Esophagus (tissue), 2 donors: ENCODE measurements around the gene STRN4. TPM values are rescaled to one million over a fixed set of nuclear protein-coding genes. Genes with fewer than 3 reads are reported as not detected.

Source experiments
- H3K27ac ChIP-seq, 2 donors: one replicate each; pipeline ENCODE4 v1.5.1; 2013; ENCODE audit warnings: low read depth in 2 of 2, mild to moderate bottlenecking in 2 of 2, inconsistent platforms in 1 of 2, low read length in 1 of 2, moderate library complexity in 1 of 2
- H3K27me3 ChIP-seq, 2 donors: one replicate each; pipeline ENCODE4 v1.6.1; 2013; ENCODE audit warnings: low read length in 2 of 2, control low read depth in 1 of 2, mild to moderate bottlenecking in 1 of 2; ENCODE audit not compliant: insufficient read depth in 2 of 2, control insufficient read depth in 1 of 2
- H3K36me3 ChIP-seq, 2 donors: one replicate each; pipeline ENCODE4 v1.6.1; 2013; ENCODE audit warnings: low read length in 1 of 2; ENCODE audit not compliant: control insufficient read depth in 2 of 2, insufficient read depth in 2 of 2
- H3K4me1 ChIP-seq, 2 donors: one replicate each; pipeline ENCODE4 v1.6.1; 2013; ENCODE audit warnings: low read length in 1 of 2; ENCODE audit not compliant: control insufficient read depth in 2 of 2, insufficient read depth in 2 of 2
- H3K4me3 ChIP-seq, 2 donors: one replicate each; pipeline ENCODE4 v1.5.1; 2013; ENCODE audit warnings: low read length in 2 of 2, mild to moderate bottlenecking in 2 of 2, low read depth in 1 of 2, moderate library complexity in 1 of 2
- H3K9me3 ChIP-seq, 2 donors: one replicate each; pipeline ENCODE4 v1.6.1; 2013; ENCODE audit warnings: mild to moderate bottlenecking in 2 of 2, low read depth in 1 of 2, low read length in 1 of 2, moderate library complexity in 1 of 2; ENCODE audit not compliant: control insufficient read depth in 2 of 2, insufficient read depth in 1 of 2
- WGBS, 2 donors: extraction: QIAGEN DNeasy Blood & Tissue Kit; methylation state at CpG; one replicate each; pipeline ENCODE4 v1.1.7; 2013; 5-methylcytosine and 5-hydroxymethylcytosine counted together
- polyA plus RNA-seq, 2 donors: library from polyadenylated mRNA; stranded (reverse); fragments of 200-250 nt; gene quantifications; one replicate each; pipeline ENCODE4 v1.2.3, GENCODE V29; 2013
- donor health status: healthy with polysubstance abuse.
- donor health status: Bipolar disorder and iron deficiency.

STRN4 gene
- polyA plus RNA-seq, 2 donors: 53.2 to 55.6 TPM

- Histone ChIP-seq H3K27me3 (no peaks in the 10 kb centered on the region), H3K9me3 (no peaks in the 10 kb centered on the region), H3K27ac (peak overlapping the region; percentile 75 to 76), H3K36me3 (peaks cover 0 to 11% of the 10 kb centered on the region in 2 donors), H3K4me3 (no peak overlapping the region), H3K4me1 (peaks cover 2 to 4% of the 10 kb centered on the region in 2 donors)
- 33 to 39% methylated on average over 7 of the region's 7 CpGs for WGBS, 2 donors
These were observed 13.6 kb upstream of the STRN4 start for GRCh38 chr19:46759817-46760333.

GRCh38 chr19:46759206-46759605 lies 13.0 kb upstream of the STRN4 start:
- peak overlapping the region; percentile 75 to 76 for H3K27ac ChIP-seq
- H3K36me3 ChIP-seq: peaks cover 0 to 11% of the 10 kb centered on the region in 2 donors
- no peaks in the 10 kb centered on the region for H3K9me3 ChIP-seq
- no peaks in the 10 kb centered on the region for H3K27me3 ChIP-seq
- H3K4me3 ChIP-seq: no peak overlapping the region
- 74 to 78% methylated on average over 6 of the region's 6 CpGs for WGBS, 2 donors
- peaks cover 0 to 2% of the 10 kb centered on the region in 2 donors for H3K4me1 ChIP-seq

- Histone ChIP-seq H3K27me3 (no peaks in the 10 kb centered on the region), H3K36me3 (peaks cover 0 to 11% of the 10 kb centered on the region in 2 donors), H3K9me3 (no peaks in the 10 kb centered on the region), H3K4me3 (no peak overlapping the region), H3K27ac (no peak overlapping the region), H3K4me1 (peaks cover 0 to 2% of the 10 kb centered on the region in 2 donors)
- WGBS, 2 donors: 78 to 80% methylated on average over 30 of the region's 30 CpGs
These were observed 10.3 kb upstream of the STRN4 start for GRCh38 chr19:46756544-46756888.

- WGBS, 2 donors: 92 to 93% methylated on average over 85 to 86 of the region's 86 CpGs
These were observed 9.7 kb upstream of the STRN4 start for GRCh38 chr19:46755853-46756543.

GRCh38 chr19:46755077-46755852 lies 9.0 kb upstream of the STRN4 start:
- H3K4me1 ChIP-seq: peaks cover 0 to 2% of the 10 kb centered on the region in 2 donors
- peak overlapping the region in 1 of 2 donors; percentile 49 for H3K27ac ChIP-seq
- H3K27me3 ChIP-seq: no peaks in the 10 kb centered on the region
- no peaks in the 10 kb centered on the region for H3K9me3 ChIP-seq
- WGBS, 2 donors: 83 to 87% methylated on average over 38 to 39 of the region's 39 CpGs
- H3K36me3 ChIP-seq: peaks cover 0 to 11% of the 10 kb centered on the region in 2 donors
- no peak overlapping the region for H3K4me3 ChIP-seq

More at GRCh38 chr19:46755853-46756543, 9.7 kb upstream of the STRN4 start:
- Histone ChIP-seq H3K27ac (no peak overlapping the region), H3K27me3 (no peaks in the 10 kb centered on the region), H3K4me3 (no peak overlapping the region), H3K36me3 (peaks cover 0 to 11% of the 10 kb centered on the region in 2 donors), H3K9me3 (no peaks in the 10 kb centered on the region), H3K4me1 (peaks cover 0 to 2% of the 10 kb centered on the region in 2 donors)

- WGBS, 2 donors: 30 to 32% methylated on average over 4 of the region's 4 CpGs
These were observed 7.3 kb upstream of the STRN4 start for GRCh38 chr19:46753420-46754155.

DNA sequence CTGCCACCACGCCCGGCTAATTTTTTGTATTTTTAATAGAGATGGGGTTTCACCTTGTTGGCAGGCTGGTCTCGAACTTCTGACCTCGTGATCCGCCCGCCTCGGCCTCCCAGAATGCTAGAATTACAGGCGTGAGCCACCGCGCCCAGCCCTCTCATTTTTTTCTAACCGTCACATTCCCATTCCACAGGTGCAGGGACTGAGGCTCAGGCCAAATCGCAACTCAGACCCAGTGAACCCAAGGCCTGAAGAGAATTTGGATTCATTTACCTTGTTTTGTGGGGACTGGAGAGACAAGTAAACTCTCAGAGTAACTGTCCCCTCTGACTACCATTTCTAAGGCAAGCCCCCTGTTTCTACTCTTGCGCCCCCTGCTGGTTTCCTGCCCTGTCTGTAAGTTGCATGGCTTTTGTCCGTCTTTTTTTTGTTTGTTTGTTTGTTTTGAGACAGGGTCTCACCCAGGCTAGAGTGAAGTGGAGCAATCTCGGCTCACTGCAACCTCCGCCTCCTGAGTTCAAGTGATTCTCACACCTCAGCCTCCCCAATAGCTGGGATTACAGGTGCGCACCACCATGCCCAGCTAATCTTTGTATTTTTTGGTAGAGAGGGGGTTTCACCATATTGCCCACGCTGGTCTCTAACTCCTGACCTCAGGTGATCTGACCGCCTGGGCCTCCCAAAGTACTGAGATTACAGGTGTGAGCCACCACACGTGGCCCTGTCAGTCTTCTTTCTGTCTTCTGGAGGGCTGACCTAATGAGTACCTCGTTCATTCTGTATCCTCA lies 2.3 kb upstream of the STRN4 start:
- 83 to 86% methylated on average over 21 of the region's 21 CpGs for WGBS, 2 donors

More at GRCh38 chr19:46753420-46754155, 7.3 kb upstream of the STRN4 start:
- H3K27me3 ChIP-seq: no peaks in the 10 kb centered on the region
- no peaks in the 10 kb centered on the region for H3K9me3 ChIP-seq
- peaks cover 0 to 11% of the 10 kb centered on the region in 2 donors for H3K36me3 ChIP-seq
- no peak overlapping the region for H3K4me3 ChIP-seq
- H3K4me1 ChIP-seq: no peaks in the 10 kb centered on the region
- no peak overlapping the region for H3K27ac ChIP-seq

GRCh38 chr19:46745521-46746280 lies 549 bp downstream of the STRN4 start, which contains the start of gene FKRP:
Gene FKRP, plus strand, starts transcription at chr19:46746057. Its CDS starts 9,394 bp downstream, at chr19:46755451.
- peaks cover 0 to 6% of the 10 kb centered on the region in 2 donors for H3K36me3 ChIP-seq
- peak within 1 kb of the TSS; percentile 87 to 95 for H3K4me3 ChIP-seq
- H3K4me1 ChIP-seq: peaks cover 8 to 12% of the 10 kb centered on the region in 2 donors
- peak within 1 kb of the TSS; percentile 85 to 89 for H3K27ac ChIP-seq
- no peaks in the 10 kb centered on the region for H3K9me3 ChIP-seq
- WGBS, 2 donors: 0 to 1% methylated on average over 50 to 68 of the region's 68 CpGs
- no peaks in the 10 kb centered on the region for H3K27me3 ChIP-seq

More for the DNA sequence above, 2.3 kb upstream of the STRN4 start:
- H3K27ac ChIP-seq: no peak overlapping the region
- H3K27me3 ChIP-seq: no peaks in the 10 kb centered on the region
- H3K36me3 ChIP-seq: no peaks in the 10 kb centered on the region
- peaks cover 3 to 5% of the 10 kb centered on the region in 2 donors for H3K4me1 ChIP-seq
- no peaks in the 10 kb centered on the region for H3K9me3 ChIP-seq
- H3K4me3 ChIP-seq: no peak overlapping the region
